ENCODE results near the gene HIGD2A. TPM values are rescaled to one million over a fixed set of nuclear protein-coding genes. Genes with fewer than 3 reads are reported as not detected.
A peak's percentile ranks its signal among the peaks of the same experiment; 100 is the strongest.

Gene HIGD2A
- total and polyA plus RNA-seq, 2 experiments from 2014 or later, result 67.7 to 194 TPM

DNA sequence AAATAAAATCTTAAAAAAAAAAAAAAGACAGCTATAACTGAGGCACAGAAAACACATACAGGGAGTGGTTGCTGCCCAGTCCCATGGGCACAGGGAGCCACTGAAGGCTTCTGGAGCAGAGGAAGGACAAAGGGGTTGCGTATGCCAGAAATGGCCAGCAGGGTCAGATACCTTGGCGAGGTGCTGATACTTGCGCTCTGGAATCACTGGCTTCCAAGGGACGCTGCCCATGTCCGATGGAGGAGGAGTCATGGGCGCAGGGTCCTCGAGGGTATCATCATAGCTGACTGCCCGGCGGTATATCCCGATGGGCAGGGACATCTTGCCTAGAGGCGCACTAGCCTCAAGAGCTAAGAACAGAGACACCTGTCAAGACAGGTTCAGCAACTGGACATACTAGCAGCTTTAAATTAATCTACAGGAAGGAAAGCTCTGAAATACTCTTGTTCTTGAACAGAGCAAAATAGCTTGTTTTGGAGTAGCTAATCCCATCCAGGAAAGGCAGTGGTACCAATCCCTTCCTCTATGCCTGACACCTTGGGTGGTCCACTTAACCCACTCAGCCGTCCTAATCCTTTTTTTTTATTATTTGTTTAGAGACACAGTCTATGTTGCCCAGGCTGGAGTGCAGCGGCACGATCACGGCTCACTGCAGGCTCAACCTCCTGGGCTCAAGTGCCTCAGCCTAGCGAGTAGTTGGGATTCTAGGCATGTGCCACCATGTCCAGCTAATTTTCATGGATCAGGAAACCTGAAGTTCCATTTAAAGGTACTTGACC, 33.0 kb upstream of the HIGD2A start:
- TF ChIP-seq, protein P1, sequence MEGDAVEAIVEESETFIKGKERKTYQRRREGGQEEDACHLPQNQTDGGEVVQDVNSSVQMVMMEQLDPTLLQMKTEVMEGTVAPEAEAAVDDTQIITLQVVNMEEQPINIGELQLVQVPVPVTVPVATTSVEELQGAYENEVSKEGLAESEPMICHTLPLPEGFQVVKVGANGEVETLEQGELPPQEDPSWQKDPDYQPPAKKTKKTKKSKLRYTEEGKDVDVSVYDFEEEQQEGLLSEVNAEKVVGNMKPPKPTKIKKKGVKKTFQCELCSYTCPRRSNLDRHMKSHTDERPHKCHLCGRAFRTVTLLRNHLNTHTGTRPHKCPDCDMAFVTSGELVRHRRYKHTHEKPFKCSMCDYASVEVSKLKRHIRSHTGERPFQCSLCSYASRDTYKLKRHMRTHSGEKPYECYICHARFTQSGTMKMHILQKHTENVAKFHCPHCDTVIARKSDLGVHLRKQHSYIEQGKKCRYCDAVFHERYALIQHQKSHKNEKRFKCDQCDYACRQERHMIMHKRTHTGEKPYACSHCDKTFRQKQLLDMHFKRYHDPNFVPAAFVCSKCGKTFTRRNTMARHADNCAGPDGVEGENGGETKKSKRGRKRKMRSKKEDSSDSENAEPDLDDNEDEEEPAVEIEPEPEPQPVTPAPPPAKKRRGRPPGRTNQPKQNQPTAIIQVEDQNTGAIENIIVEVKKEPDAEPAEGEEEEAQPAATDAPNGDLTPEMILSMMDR (conservative IDR thresholded peaks at IDR 0.05; ENCODE audit: low read depth in 2 of 2), result peak; percentile 17 to 30; a peak in 2 of 4 replicates
- no peak for TF ChIP-seq EZH2phosphoT487 (IDR thresholded peaks at IDR 0.05; ENCODE audit: unreplicated experiment)
- Histone ChIP-seq H3K27ac (ENCODE audit: low read depth) (no peak overlapping the region), H3K27me3 (ENCODE audit: insufficient read depth) (no peaks in the 10 kb centered on the region), H3K4me3 (no peak overlapping the region), H3K36me3 (ENCODE audit: insufficient read depth) (peaks cover 17% of the 10 kb centered on the region), H3F3A (replicated peaks; ENCODE audit: low read depth) (no peaks in the 10 kb centered on the region), H4K20me1 (replicated peaks; ENCODE audit: insufficient read depth) (peaks cover 34% of the 10 kb centered on the region), H3K79me2 (replicated peaks; ENCODE audit: insufficient read depth) (peaks cover 80% of the 10 kb centered on the region), H3K4me2 (no peak overlapping the region), H2AFZ (no peak overlapping the region), H3K4me1 (ENCODE audit: insufficient read depth) (no peaks in the 10 kb centered on the region; the same call in 1 of the 2 replicates), H3K9me2 (ENCODE audit: insufficient read depth) (no peaks in the 10 kb centered on the region)
- Mint-ChIP-seq H3K27ac (no peak overlapping the region), H3K27me3 (ENCODE audit: insufficient read depth, low read depth, poor library complexity) (peaks cover 4% of the 10 kb centered on the region), H3K36me3 (ENCODE audit: low read depth) (peaks cover 71% of the 10 kb centered on the region), H3K4me1 (peaks cover 6% of the 10 kb centered on the region), H3K9me3 (no peaks in the 10 kb centered on the region), H3K4me3 (no peak overlapping the region)
- DNase-seq (ENCODE audit: low spot score) (peak; percentile 65), ATAC-seq (peak; percentile 88)

DNA sequence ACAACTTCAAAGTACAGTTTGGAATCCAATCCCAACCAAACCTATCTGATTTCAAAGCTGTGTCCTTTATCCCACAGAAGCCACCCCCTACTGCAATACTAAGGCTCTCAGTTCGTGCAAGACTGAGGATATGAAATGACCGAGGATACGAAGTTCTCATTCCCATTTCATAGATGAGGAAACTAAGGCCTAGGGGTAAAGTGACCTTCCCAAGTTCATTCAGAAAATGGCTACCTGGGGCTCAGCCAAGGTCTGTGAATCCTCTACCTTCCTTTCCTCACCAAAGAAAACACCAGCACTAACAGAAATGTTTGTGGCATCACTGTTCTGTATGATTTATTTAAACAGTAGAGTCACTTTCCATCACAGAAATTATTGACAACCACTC, 32.4 kb upstream of the HIGD2A start:
- peaks cover 16% of the 10 kb centered on the region for H3K36me3 ChIP-seq (ENCODE audit: insufficient read depth)
- H3K79me2 ChIP-seq (replicated peaks; ENCODE audit: insufficient read depth), result peaks cover 86% of the 10 kb centered on the region
- peaks cover 6% of the 10 kb centered on the region for H3K4me1 Mint-ChIP-seq
- TF ChIP-seq, protein P2, sequence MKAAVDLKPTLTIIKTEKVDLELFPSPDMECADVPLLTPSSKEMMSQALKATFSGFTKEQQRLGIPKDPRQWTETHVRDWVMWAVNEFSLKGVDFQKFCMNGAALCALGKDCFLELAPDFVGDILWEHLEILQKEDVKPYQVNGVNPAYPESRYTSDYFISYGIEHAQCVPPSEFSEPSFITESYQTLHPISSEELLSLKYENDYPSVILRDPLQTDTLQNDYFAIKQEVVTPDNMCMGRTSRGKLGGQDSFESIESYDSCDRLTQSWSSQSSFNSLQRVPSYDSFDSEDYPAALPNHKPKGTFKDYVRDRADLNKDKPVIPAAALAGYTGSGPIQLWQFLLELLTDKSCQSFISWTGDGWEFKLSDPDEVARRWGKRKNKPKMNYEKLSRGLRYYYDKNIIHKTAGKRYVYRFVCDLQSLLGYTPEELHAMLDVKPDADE (IDR thresholded peaks at IDR 0.05), result no peak
- no peak for TF ChIP-seq NANOG (IDR thresholded peaks at IDR 0.05; ENCODE audit: borderline replicate concordance)
- no peak for TF ChIP-seq STAT1 (IDR thresholded peaks at IDR 0.05; ENCODE audit: unreplicated experiment)
- TF ChIP-seq, protein P3, sequence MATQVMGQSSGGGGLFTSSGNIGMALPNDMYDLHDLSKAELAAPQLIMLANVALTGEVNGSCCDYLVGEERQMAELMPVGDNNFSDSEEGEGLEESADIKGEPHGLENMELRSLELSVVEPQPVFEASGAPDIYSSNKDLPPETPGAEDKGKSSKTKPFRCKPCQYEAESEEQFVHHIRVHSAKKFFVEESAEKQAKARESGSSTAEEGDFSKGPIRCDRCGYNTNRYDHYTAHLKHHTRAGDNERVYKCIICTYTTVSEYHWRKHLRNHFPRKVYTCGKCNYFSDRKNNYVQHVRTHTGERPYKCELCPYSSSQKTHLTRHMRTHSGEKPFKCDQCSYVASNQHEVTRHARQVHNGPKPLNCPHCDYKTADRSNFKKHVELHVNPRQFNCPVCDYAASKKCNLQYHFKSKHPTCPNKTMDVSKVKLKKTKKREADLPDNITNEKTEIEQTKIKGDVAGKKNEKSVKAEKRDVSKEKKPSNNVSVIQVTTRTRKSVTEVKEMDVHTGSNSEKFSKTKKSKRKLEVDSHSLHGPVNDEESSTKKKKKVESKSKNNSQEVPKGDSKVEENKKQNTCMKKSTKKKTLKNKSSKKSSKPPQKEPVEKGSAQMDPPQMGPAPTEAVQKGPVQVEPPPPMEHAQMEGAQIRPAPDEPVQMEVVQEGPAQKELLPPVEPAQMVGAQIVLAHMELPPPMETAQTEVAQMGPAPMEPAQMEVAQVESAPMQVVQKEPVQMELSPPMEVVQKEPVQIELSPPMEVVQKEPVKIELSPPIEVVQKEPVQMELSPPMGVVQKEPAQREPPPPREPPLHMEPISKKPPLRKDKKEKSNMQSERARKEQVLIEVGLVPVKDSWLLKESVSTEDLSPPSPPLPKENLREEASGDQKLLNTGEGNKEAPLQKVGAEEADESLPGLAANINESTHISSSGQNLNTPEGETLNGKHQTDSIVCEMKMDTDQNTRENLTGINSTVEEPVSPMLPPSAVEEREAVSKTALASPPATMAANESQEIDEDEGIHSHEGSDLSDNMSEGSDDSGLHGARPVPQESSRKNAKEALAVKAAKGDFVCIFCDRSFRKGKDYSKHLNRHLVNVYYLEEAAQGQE (IDR thresholded peaks at IDR 0.05; ENCODE audit: unreplicated experiment), result no peak
- TF ChIP-seq ZNF114 (CRISPR knock-in tag; IDR thresholded peaks at IDR 0.05), result no peak
- no peak for TF ChIP-seq ZNF331 (CRISPR knock-in tag; IDR thresholded peaks at IDR 0.05; ENCODE audit: low read depth)
- no peak for TF ChIP-seq JUNB (IDR thresholded peaks at IDR 0.05; ENCODE audit: unreplicated experiment)

More for the DNA sequence above, 32.4 kb upstream of the HIGD2A start:
- H3K27ac ChIP-seq (ENCODE audit: low read depth), result no peak overlapping the region
- peaks cover 34% of the 10 kb centered on the region for H4K20me1 ChIP-seq (replicated peaks; ENCODE audit: insufficient read depth)
- no peaks in the 10 kb centered on the region for H3K9me3 Mint-ChIP-seq
- ATAC-seq (no peak), DNase-seq (ENCODE audit: low spot score) (no peak)
- peaks cover 4% of the 10 kb centered on the region for H3K27me3 Mint-ChIP-seq (ENCODE audit: insufficient read depth, low read depth, poor library complexity)
- H3K27me3 ChIP-seq (ENCODE audit: insufficient read depth), result no peaks in the 10 kb centered on the region
- H3K4me3 Mint-ChIP-seq, result no peak overlapping the region
- H3K36me3 Mint-ChIP-seq (ENCODE audit: low read depth), result peaks cover 66% of the 10 kb centered on the region
- H3K27ac Mint-ChIP-seq, result no peak overlapping the region
- H3K4me3 ChIP-seq, result no peak overlapping the region
- no peaks in the 10 kb centered on the region; the same call in 1 of the 2 replicates for H3K4me1 ChIP-seq (ENCODE audit: insufficient read depth)
- no peak overlapping the region for H3K4me2 ChIP-seq
- H3F3A ChIP-seq (replicated peaks; ENCODE audit: low read depth), result no peaks in the 10 kb centered on the region
- no peaks in the 10 kb centered on the region for H3K9me2 ChIP-seq (ENCODE audit: insufficient read depth)
- H2AFZ ChIP-seq, result no peak overlapping the region

All from GM23338 (cell line).